CD14-positive monocyte (primary cell): ENCODE data around the gene PRKAR1B. TPM values are rescaled to one million over a fixed set of nuclear protein-coding genes. Genes with fewer than 3 reads are reported as not detected.

Source experiments
- DNase-seq, 3 donors: peaks; one replicate each; pipeline ENCODE4 v3.0.0-alpha.2; 2011 to 2022
- H2AFZ ChIP-seq: 2 replicates; pipeline ENCODE4 v1.6.0; 2012; ENCODE audit warnings: mild to moderate bottlenecking, low read depth, low read length, inconsistent platforms; ENCODE audit not compliant: insufficient read depth, poor library complexity, severe bottlenecking
- H3K27ac ChIP-seq, 2 donors: 1 replicate in 1 of 2; 2 replicates in 1 of 2; pipeline ENCODE4 v1.5.1; 2012 to 2013; ENCODE audit warnings: low read length in 2 of 2, control low read depth in 1 of 2, inconsistent platforms in 1 of 2, low read depth in 1 of 2, mild to moderate bottlenecking in 1 of 2
- H3K27me3 ChIP-seq, 2 donors: one replicate each; pipeline versions ENCODE4 v1.6.0 to v1.6.1; 2011 to 2013; ENCODE audit warnings: low read length in 2 of 2; ENCODE audit not compliant: control insufficient read depth in 2 of 2, insufficient read depth in 2 of 2
- H3K36me3 ChIP-seq, 2 donors: replicated peaks in 1 of 2; 1 replicate in 1 of 2; 2 replicates in 1 of 2; pipeline versions ENCODE4 v1.5.1 to v1.6.1; 2012 to 2013; ENCODE audit warnings: low read length in 2 of 2, control low read depth in 1 of 2, inconsistent platforms in 1 of 2, mild to moderate bottlenecking in 1 of 2; ENCODE audit not compliant: insufficient read depth in 2 of 2, control insufficient read depth in 1 of 2
- H3K4me1 ChIP-seq, 2 donors: 1 replicate in 1 of 2; 2 replicates in 1 of 2; pipeline versions ENCODE4 v1.5.1 to v1.6.1; 2012 to 2013; ENCODE audit warnings: low read length in 2 of 2, control low read depth in 1 of 2, inconsistent platforms in 1 of 2, mild to moderate bottlenecking in 1 of 2, moderate library complexity in 1 of 2; ENCODE audit not compliant: insufficient read depth in 2 of 2, control insufficient read depth in 1 of 2
- H3K4me2 ChIP-seq: replicated peaks from 2 replicates; pipeline ENCODE3; 2012; ENCODE audit warnings: low read length, moderate library complexity, mild to moderate bottlenecking; ENCODE audit not compliant: poor library complexity, severe bottlenecking; ENCODE audit errors: extremely low read depth
- H3K4me3 ChIP-seq, 3 experiments: fragments of 200-600 bp in 1 of 3; sonication (generic) in 1 of 3; replicated peaks in 1 of 3; 1 replicate in 2 of 3; 2 replicates in 1 of 3; pipeline ENCODE4 v1.5.1; 2011 to 2013; ENCODE audit warnings: low read length in 3 of 3, mild to moderate bottlenecking in 3 of 3, control low read depth in 2 of 3, low read depth in 2 of 3, inconsistent platforms in 1 of 3, moderate library complexity in 1 of 3
- H3K79me2 ChIP-seq: 2 replicates; pipeline ENCODE4 v1.6.0; 2012; ENCODE audit warnings: mild to moderate bottlenecking, control low read depth, inconsistent platforms, low read length, moderate library complexity; ENCODE audit not compliant: insufficient read depth
- H3K9ac ChIP-seq: 2 replicates; pipeline ENCODE4 v1.6.0; 2017; ENCODE audit warnings: low read length, mild to moderate bottlenecking; ENCODE audit not compliant: insufficient read depth, poor library complexity, severe bottlenecking
- H3K9me3 ChIP-seq, 2 donors: replicated peaks in 1 of 2; 1 replicate in 1 of 2; 2 replicates in 1 of 2; pipeline versions ENCODE4 v1.5.1 to v1.6.1; 2012 to 2013; ENCODE audit warnings: low read length in 2 of 2, control low read depth in 1 of 2; ENCODE audit not compliant: control insufficient read depth in 1 of 2, insufficient read depth in 1 of 2
- H4K20me1 ChIP-seq: 2 replicates; pipeline ENCODE4 v1.6.0; 2012; ENCODE audit warnings: mild to moderate bottlenecking, low read length, control low read depth, moderate library complexity; ENCODE audit not compliant: insufficient read depth
- H3K27ac Mint-ChIP-seq, 7 donors: one replicate each; pipeline ENCODE4 v1.8.0; 2020; ENCODE audit warnings: mild to moderate bottlenecking in 7 of 7, mixed read lengths in 7 of 7, moderate library complexity in 6 of 7, inconsistent platforms in 2 of 7
- H3K27me3 Mint-ChIP-seq, 3 donors: one replicate each; pipeline ENCODE4 v1.8.0; 2021 to 2022; ENCODE audit warnings: low read depth in 3 of 3, mild to moderate bottlenecking in 3 of 3, mixed read lengths in 3 of 3, moderate library complexity in 3 of 3, inconsistent platforms in 1 of 3
- H3K36me3 Mint-ChIP-seq, 2 donors: one replicate each; pipeline ENCODE4 v1.8.0; 2020; ENCODE audit warnings: mixed read lengths in 2 of 2, inconsistent platforms in 1 of 2, mild to moderate bottlenecking in 1 of 2
- H3K4me1 Mint-ChIP-seq: one replicate; pipeline ENCODE4 v1.8.0; 2020; ENCODE audit warnings: mild to moderate bottlenecking, mixed read lengths
- H3K4me3 Mint-ChIP-seq, 2 donors: one replicate each; pipeline ENCODE4 v1.8.0; 2020; ENCODE audit warnings: mild to moderate bottlenecking in 2 of 2, mixed read lengths in 2 of 2, moderate library complexity in 1 of 2
- H3K9me3 Mint-ChIP-seq, 7 donors: one replicate each; pipeline ENCODE4 v1.8.0; 2020 to 2022; ENCODE audit warnings: mixed read lengths in 7 of 7, mild to moderate bottlenecking in 6 of 7, moderate library complexity in 6 of 7, inconsistent platforms in 2 of 7
- WGBS: methylation state at CpG from one replicate; pipeline ENCODE4 v1.1.5; 2013; ENCODE audit warnings: missing lambda C conversion rate; ENCODE audit not compliant: insufficient coverage; 5-methylcytosine and 5-hydroxymethylcytosine counted together
- intact Hi-C, 2 donors: fragments of 100-400 bp; cut with micrococcal nuclease; formaldehyde crosslinking; loops; one replicate each; pipeline versions ENCODE4 v1.15.0 to v1.15.1; 2023
- polyA plus RNA-seq, 3 donors: library from polyadenylated mRNA; depleted of rRNA in 1 of 3; unstranded in 2 of 3; stranded (reverse) in 1 of 3; fragments of 300-500 nt in 2 of 3; fragments of >200 nt in 1 of 3; fragmentation: Illumina TruSeq in 2 of 3; gene quantifications; 1 replicate in 2 of 3; 2 replicates in 1 of 3; pipeline ENCODE4 v1.2.3, GENCODE V29; 2012 to 2021
- TF ChIP-seq, protein P1 (sequence below): fragments of 200-600 bp; IDR thresholded peaks from one replicate; pipeline ENCODE4 v1.8.0; 2022; ENCODE audit warnings: antibody characterized with exemption, mild to moderate bottlenecking

PRKAR1B gene
- polyA plus RNA-seq, 3 donors = 0.94 to 2.1 (median 1.1) TPM

DNA sequence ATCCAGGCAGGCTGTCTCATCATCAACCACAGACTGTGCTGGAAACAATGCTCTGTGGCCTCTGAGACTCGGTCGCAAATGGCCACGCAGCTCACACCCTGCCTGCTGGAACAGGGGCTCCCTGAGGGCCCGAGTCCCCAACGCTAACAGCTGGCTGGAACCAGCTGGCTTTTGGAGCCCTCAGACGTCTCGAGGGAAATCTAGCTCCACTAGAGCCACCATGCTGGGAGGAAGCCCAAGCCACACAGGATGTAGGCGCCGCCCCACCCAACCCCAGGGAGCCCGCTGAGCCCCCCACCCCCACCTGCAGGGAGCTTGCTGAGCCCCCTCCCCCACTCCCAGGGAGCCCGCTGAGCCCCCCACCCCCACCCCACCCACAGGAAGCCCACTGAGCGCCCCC, 186.1 kb downstream of the PRKAR1B start:
- Histone ChIP-seq H3K27me3 (no peaks in the 10 kb centered on the region), H3K79me2 (no peaks in the 10 kb centered on the region), H3K27ac (no peak overlapping the region), H3K9ac (no peak overlapping the region), H3K9me3 (peaks cover 0 to 5% of the 10 kb centered on the region in 2 donors), H3K4me1 (no peaks in the 10 kb centered on the region), H4K20me1 (no peaks in the 10 kb centered on the region), H3K4me2 (no peak overlapping the region), H2AFZ (no peak overlapping the region), H3K36me3 (no peaks in the 10 kb centered on the region), H3K4me3 (no peak overlapping the region)
- no peaks in the 10 kb centered on the region for H3K4me1 Mint-ChIP-seq
- intact Hi-C loops = no loop called here
- no peak for DNase-seq
- peaks cover 0 to 14% (median 8%) of the 10 kb centered on the region in 7 donors for H3K9me3 Mint-ChIP-seq
- no peaks in the 10 kb centered on the region for H3K36me3 Mint-ChIP-seq
- H3K27ac Mint-ChIP-seq = no peak overlapping the region
- 93% methylated on average over 5 of the region's 12 CpGs for WGBS
- peaks cover 2 to 4% (median 4%) of the 10 kb centered on the region in 3 donors for H3K27me3 Mint-ChIP-seq
- TF ChIP-seq, protein P1, sequence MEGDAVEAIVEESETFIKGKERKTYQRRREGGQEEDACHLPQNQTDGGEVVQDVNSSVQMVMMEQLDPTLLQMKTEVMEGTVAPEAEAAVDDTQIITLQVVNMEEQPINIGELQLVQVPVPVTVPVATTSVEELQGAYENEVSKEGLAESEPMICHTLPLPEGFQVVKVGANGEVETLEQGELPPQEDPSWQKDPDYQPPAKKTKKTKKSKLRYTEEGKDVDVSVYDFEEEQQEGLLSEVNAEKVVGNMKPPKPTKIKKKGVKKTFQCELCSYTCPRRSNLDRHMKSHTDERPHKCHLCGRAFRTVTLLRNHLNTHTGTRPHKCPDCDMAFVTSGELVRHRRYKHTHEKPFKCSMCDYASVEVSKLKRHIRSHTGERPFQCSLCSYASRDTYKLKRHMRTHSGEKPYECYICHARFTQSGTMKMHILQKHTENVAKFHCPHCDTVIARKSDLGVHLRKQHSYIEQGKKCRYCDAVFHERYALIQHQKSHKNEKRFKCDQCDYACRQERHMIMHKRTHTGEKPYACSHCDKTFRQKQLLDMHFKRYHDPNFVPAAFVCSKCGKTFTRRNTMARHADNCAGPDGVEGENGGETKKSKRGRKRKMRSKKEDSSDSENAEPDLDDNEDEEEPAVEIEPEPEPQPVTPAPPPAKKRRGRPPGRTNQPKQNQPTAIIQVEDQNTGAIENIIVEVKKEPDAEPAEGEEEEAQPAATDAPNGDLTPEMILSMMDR = no peak
- no peak overlapping the region for H3K4me3 Mint-ChIP-seq

DNA sequence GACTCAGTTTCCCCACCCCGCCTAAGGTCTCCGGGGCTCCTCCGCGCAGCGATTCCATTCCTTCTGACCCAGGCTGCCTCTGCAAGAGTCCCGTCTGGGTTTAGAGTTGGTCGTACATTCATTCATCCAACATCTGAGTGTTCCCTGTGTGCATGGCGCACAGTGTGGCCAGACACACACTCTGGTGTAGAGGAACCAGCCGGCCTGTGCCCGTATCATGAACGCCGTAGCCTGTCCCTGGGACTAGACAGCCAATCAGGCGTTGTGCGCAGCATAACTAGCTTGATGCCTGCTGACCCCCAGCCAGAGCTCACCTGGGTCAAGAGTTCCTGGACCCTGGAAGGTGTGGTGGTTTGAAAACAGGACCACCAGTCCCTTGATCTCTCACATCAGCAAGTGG, 186.5 kb downstream of the PRKAR1B start:
- Histone ChIP-seq H3K36me3 (no peaks in the 10 kb centered on the region), H3K4me3 (no peak overlapping the region), H3K4me1 (no peaks in the 10 kb centered on the region), H3K27me3 (no peaks in the 10 kb centered on the region), H4K20me1 (no peaks in the 10 kb centered on the region), H3K79me2 (no peaks in the 10 kb centered on the region), H2AFZ (no peak overlapping the region), H3K9ac (no peak overlapping the region), H3K4me2 (no peak overlapping the region), H3K27ac (no peak overlapping the region), H3K9me3 (peaks cover 0 to 5% of the 10 kb centered on the region in 2 donors)
- DNase-seq = no peak
- Mint-ChIP-seq H3K4me1 (no peaks in the 10 kb centered on the region), H3K27me3 (peaks cover 2 to 4% (median 4%) of the 10 kb centered on the region in 3 donors), H3K36me3 (no peaks in the 10 kb centered on the region), H3K27ac (no peak overlapping the region), H3K9me3 (peaks cover 0 to 14% (median 8%) of the 10 kb centered on the region in 7 donors), H3K4me3 (no peak overlapping the region)
- WGBS = 96% methylated on average over 12 of the region's 14 CpGs
- intact Hi-C loops = no loop called here
- TF ChIP-seq, protein P1 = no peak
